Mesenchymal stem cell (in vitro differentiated cells and primary cell): Measurements from ENCODE around the gene SFTPB.

Source experiments
- DNase-seq: peaks from one replicate; pipeline ENCODE4 v3.0.0-alpha.2; 2013
- H2AFZ ChIP-seq: one replicate; pipeline ENCODE4 v1.6.1; 2013; ENCODE audit warnings: low read depth, mild to moderate bottlenecking, control low read depth, inconsistent platforms, low read length, moderate library complexity
- H2AK5ac ChIP-seq: 2 replicates; pipeline ENCODE4 v1.6.1; 2013; ENCODE audit warnings: low read length, moderate library complexity, mild to moderate bottlenecking, inconsistent platforms; ENCODE audit not compliant: severe bottlenecking
- H2BK120ac ChIP-seq: one replicate; pipeline ENCODE4 v1.6.1; 2013; ENCODE audit warnings: low read depth, mild to moderate bottlenecking, inconsistent platforms, low read length, moderate library complexity
- H2BK12ac ChIP-seq, 2 experiments: one replicate each; pipeline ENCODE4 v1.6.1; 2013; ENCODE audit warnings: inconsistent platforms in 2 of 2, low read length in 2 of 2, mild to moderate bottlenecking in 2 of 2, moderate library complexity in 2 of 2, control low read depth in 1 of 2
- H2BK15ac ChIP-seq: one replicate; pipeline ENCODE4 v1.6.1; 2013; ENCODE audit warnings: mild to moderate bottlenecking, low read depth, inconsistent platforms; ENCODE audit not compliant: poor library complexity, severe bottlenecking
- H2BK5ac ChIP-seq: 2 replicates; pipeline ENCODE4 v1.6.1; 2013; ENCODE audit warnings: low read depth, mild to moderate bottlenecking, low read length, control low read depth, inconsistent platforms; ENCODE audit not compliant: poor library complexity, severe bottlenecking
- H3K14ac ChIP-seq, 2 experiments: one replicate each; pipeline ENCODE4 v1.6.1; 2013; ENCODE audit warnings: inconsistent platforms in 2 of 2, low read length in 2 of 2, control low read depth in 1 of 2, mild to moderate bottlenecking in 1 of 2, moderate library complexity in 1 of 2
- H3K18ac ChIP-seq, 2 experiments: one replicate each; pipeline ENCODE4 v1.6.1; 2013; ENCODE audit warnings: inconsistent platforms in 2 of 2, low read length in 2 of 2, control low read depth in 1 of 2, low read depth in 1 of 2, mild to moderate bottlenecking in 1 of 2
- H3K23ac ChIP-seq, 2 experiments: one replicate each; pipeline ENCODE4 v1.6.1; 2013; ENCODE audit warnings: inconsistent platforms in 2 of 2, low read length in 2 of 2, mild to moderate bottlenecking in 2 of 2, moderate library complexity in 2 of 2, control low read depth in 1 of 2
- H3K27ac ChIP-seq: 2 replicates; pipeline ENCODE4 v1.5.1; 2013; ENCODE audit warnings: mild to moderate bottlenecking, moderate library complexity, low read length, control low read depth, inconsistent platforms; ENCODE audit not compliant: poor library complexity, severe bottlenecking
- H3K27me3 ChIP-seq, 2 experiments: 2 replicates each; pipeline versions ENCODE4 v1.6.1 to v1.7.0; 2013; ENCODE audit warnings: low read length in 2 of 2, mild to moderate bottlenecking in 2 of 2, moderate library complexity in 2 of 2, control low read depth in 1 of 2, inconsistent platforms in 1 of 2; ENCODE audit not compliant: control insufficient read depth in 1 of 2, insufficient read depth in 1 of 2
- H3K36me3 ChIP-seq, 2 experiments: 2 replicates each; pipeline versions ENCODE4 v1.6.1 to v1.7.0; 2013; ENCODE audit warnings: low read length in 2 of 2, control low read depth in 1 of 2, inconsistent platforms in 1 of 2, low read depth in 1 of 2, mild to moderate bottlenecking in 1 of 2; ENCODE audit not compliant: insufficient read depth in 2 of 2, control insufficient read depth in 1 of 2
- H3K4ac ChIP-seq, 2 experiments: one replicate each; pipeline ENCODE4 v1.6.1; 2013; ENCODE audit warnings: inconsistent platforms in 2 of 2, low read length in 2 of 2, mild to moderate bottlenecking in 2 of 2, moderate library complexity in 2 of 2, control low read depth in 1 of 2, low read depth in 1 of 2
- H3K4me1 ChIP-seq: 2 replicates; pipeline ENCODE4 v1.6.1; 2013; ENCODE audit warnings: low read depth, low read length, control low read depth; ENCODE audit not compliant: control insufficient read depth, insufficient read depth
- H3K4me2 ChIP-seq: 2 replicates; pipeline ENCODE4 v1.6.1; 2013; ENCODE audit warnings: low read length, mild to moderate bottlenecking, inconsistent platforms; ENCODE audit not compliant: poor library complexity, severe bottlenecking
- H3K4me3 ChIP-seq, 2 experiments: 2 replicates each; pipeline versions ENCODE4 v1.5.1 to v1.7.0; 2013; ENCODE audit warnings: low read length in 2 of 2, mild to moderate bottlenecking in 2 of 2, control low read depth in 1 of 2, low read depth in 1 of 2; ENCODE audit not compliant: insufficient read depth in 1 of 2
- H3K79me1 ChIP-seq: replicated peaks from 2 replicates; pipeline ENCODE4 v1.6.1; 2013; ENCODE audit warnings: mild to moderate bottlenecking, control low read depth, low read length, inconsistent platforms; ENCODE audit not compliant: poor library complexity, severe bottlenecking
- H3K9ac ChIP-seq: 2 replicates; pipeline ENCODE4 v1.7.0; 2013; ENCODE audit warnings: mild to moderate bottlenecking, low read length, moderate library complexity
- H3K9me3 ChIP-seq: 2 replicates; pipeline ENCODE4 v1.7.0; 2013; ENCODE audit warnings: mild to moderate bottlenecking, low read length; ENCODE audit not compliant: control insufficient read depth
- H4K8ac ChIP-seq: one replicate; pipeline ENCODE4 v1.6.1; 2013; ENCODE audit warnings: inconsistent platforms, mild to moderate bottlenecking, low read length, moderate library complexity
- H4K91ac ChIP-seq: one replicate; pipeline ENCODE4 v1.6.1; 2013; ENCODE audit warnings: mild to moderate bottlenecking, low read length, inconsistent platforms
- WGBS: methylation state at CpG from one replicate; pipeline ENCODE4 v1.1.7; 2013; ENCODE audit warnings: mixed read lengths; 5-methylcytosine and 5-hydroxymethylcytosine counted together

SFTPB gene

DNA sequence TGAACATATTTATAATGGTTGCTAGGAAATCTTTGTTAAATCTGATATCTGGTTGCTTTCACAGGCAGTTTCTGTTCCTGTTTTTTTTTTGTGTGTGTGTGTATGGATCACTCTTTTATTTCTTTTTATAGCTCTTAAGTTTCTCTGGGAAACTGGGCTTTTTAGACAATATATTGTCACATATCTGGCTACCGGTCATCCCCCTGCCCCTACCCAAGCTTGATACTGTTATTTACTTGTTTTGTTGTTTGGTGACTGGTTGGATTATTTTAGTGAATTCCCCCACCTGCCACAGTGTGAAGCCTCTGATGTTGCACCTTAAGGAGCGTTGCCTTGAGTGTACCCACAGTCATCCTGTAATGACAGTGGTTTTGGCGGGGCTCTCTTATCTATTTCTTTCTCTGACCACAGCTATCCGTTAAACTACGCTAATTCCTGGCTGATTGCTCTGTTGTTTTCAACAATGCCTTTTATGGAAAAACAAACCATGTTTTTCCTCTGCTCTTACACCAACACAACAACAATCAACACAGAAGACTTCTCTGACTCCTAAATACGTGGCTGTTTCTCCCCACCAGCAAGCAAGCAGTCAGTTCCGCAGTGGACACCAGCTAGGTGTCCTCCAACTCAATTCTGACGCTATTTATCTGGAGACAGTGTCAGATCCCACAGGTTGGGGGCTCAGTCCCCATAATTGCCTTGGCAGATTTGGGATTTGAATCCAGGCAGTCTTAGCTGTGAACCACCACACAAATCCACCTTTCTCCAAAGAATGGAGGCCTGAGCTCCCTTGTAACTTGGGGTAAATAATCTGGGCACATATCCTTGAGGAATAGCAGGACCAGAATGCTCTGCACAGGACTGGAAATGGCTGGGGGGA, 37.0 kb upstream of the SFTPB start:
- H4K91ac ChIP-seq, result peak overlapping the region; percentile 47
- WGBS, result 67% methylated on average over 7 of the region's 8 CpGs
- peak overlapping the region; percentile 5 to 72 for H3K18ac ChIP-seq
- peaks cover 5% of the 10 kb centered on the region for H3K4me1 ChIP-seq
- H3K23ac ChIP-seq, result no peak overlapping the region
- no peak overlapping the region for H3K4me3 ChIP-seq
- H3K4me2 ChIP-seq, result no peak overlapping the region
- no peak overlapping the region for H3K27ac ChIP-seq
- H3K36me3 ChIP-seq, result no peaks in the 10 kb centered on the region
- no peak for DNase-seq
- peak overlapping the region; percentile 59 for H4K8ac ChIP-seq
- no peak overlapping the region for H2AFZ ChIP-seq
- H3K4ac ChIP-seq, result no peak overlapping the region
- H2BK12ac ChIP-seq, result peak overlapping the region; percentile 12 to 70
- H3K9ac ChIP-seq, result no peak overlapping the region
- H3K9me3 ChIP-seq, result no peaks in the 10 kb centered on the region
- H3K14ac ChIP-seq, result no peak overlapping the region
- H3K27me3 ChIP-seq, result no peaks in the 10 kb centered on the region
- H2BK15ac ChIP-seq, result no peak overlapping the region
- H3K79me1 ChIP-seq, result no peaks in the 10 kb centered on the region
- H2AK5ac ChIP-seq, result no peak overlapping the region
- H2BK120ac ChIP-seq, result no peak overlapping the region
- no peak overlapping the region for H2BK5ac ChIP-seq

DNA sequence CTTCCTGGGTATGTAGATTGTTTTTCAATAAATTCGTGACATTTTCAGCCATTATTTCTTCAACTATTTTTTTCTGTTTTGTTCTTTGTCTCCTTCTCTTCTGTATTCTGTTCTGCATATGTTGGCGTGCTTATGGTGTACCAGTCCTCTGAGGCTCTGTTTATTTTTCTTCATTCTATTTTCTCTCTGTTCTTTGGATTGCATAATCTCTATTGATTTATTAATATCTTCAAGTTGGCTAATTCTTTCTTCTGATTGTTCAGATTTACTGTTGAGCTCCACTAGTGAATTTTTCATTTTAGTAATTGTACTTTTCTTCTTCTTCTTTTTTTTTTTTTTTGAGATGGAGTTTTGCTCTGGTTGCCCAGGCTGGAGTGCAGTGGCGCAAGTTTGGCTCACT, 36.0 kb upstream of the SFTPB start:
- H3K14ac ChIP-seq, result no peak overlapping the region
- H3K23ac ChIP-seq, result no peak overlapping the region
- H2BK5ac ChIP-seq, result no peak overlapping the region
- 100% methylated on average over 1 of the region's 3 CpGs for WGBS
- DNase-seq, result no peak
- no peak overlapping the region for H2AFZ ChIP-seq
- no peak overlapping the region for H3K4me3 ChIP-seq
- H2BK15ac ChIP-seq, result no peak overlapping the region
- no peak overlapping the region for H3K4me2 ChIP-seq
- H2AK5ac ChIP-seq, result no peak overlapping the region
- no peak overlapping the region for H3K9ac ChIP-seq
- H4K8ac ChIP-seq, result no peak overlapping the region
- H4K91ac ChIP-seq, result no peak overlapping the region
- peaks cover 5% of the 10 kb centered on the region for H3K4me1 ChIP-seq
- no peak overlapping the region for H2BK120ac ChIP-seq
- no peak overlapping the region for H3K4ac ChIP-seq
- H2BK12ac ChIP-seq, result no peak overlapping the region
- H3K27ac ChIP-seq, result no peak overlapping the region
- no peaks in the 10 kb centered on the region for H3K36me3 ChIP-seq
- H3K27me3 ChIP-seq, result no peaks in the 10 kb centered on the region
- H3K79me1 ChIP-seq, result no peaks in the 10 kb centered on the region
- H3K9me3 ChIP-seq, result no peaks in the 10 kb centered on the region
- H3K18ac ChIP-seq, result no peak overlapping the region

DNA sequence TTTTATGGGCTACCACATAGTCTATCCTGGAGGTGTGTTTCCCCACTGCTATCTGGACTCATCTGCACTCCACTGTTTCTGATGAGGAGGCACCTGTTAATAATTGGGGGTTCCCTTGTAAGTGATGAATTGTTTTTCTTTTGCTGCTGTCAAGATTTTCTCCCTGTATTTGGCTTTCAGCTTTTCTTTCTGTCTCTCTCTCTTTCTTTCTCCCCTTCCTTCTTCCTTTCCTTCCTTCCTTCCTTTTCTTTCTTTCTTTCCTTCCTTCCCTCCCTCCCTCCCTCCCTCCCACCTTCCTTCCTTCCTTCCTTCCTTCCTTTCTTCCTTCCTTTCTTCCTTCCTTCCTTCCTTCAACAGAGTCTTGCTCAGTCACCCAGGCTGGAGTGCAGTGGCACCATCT, 35.3 kb upstream of the SFTPB start:
- H2BK5ac ChIP-seq, result no peak overlapping the region
- no peaks in the 10 kb centered on the region for H3K79me1 ChIP-seq
- no peak overlapping the region for H3K14ac ChIP-seq
- no peak overlapping the region for H3K27ac ChIP-seq
- no peak overlapping the region for H2BK120ac ChIP-seq
- no peaks in the 10 kb centered on the region for H3K9me3 ChIP-seq
- H4K8ac ChIP-seq, result no peak overlapping the region
- no peak overlapping the region for H3K4me2 ChIP-seq
- no peak overlapping the region for H2BK12ac ChIP-seq
- peak overlapping the region; percentile 8 for H3K9ac ChIP-seq
- no peak overlapping the region for H4K91ac ChIP-seq
- no peak overlapping the region for H2AK5ac ChIP-seq
- H3K4me1 ChIP-seq, result peaks cover 5% of the 10 kb centered on the region
- no peak overlapping the region for H3K4ac ChIP-seq
- no peak overlapping the region for H3K23ac ChIP-seq
- H3K36me3 ChIP-seq, result no peaks in the 10 kb centered on the region
- H2AFZ ChIP-seq, result no peak overlapping the region
- no peak overlapping the region for H3K4me3 ChIP-seq
- no peak overlapping the region for H3K18ac ChIP-seq
- H2BK15ac ChIP-seq, result no peak overlapping the region
- H3K27me3 ChIP-seq, result no peaks in the 10 kb centered on the region
- DNase-seq, result no peak

DNA sequence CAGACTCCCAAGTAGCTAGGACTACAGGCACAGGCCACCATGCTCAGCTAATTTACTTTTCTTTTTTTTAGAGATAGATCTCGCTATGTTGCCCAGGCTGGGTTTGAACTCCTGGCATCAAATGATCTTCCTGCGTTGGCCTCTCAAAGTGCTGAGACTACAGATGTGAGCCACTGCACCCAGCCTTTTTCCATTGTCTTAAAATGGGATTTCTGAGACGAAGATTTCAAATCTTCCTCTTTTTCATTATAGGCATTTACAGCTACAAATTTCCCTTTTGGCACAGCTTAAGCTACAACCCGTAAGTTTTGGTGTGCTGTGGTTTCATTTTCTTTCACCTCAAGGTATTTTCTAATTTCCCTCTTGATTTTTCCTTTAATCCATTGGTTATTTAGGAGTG, 34.8 kb upstream of the SFTPB start:
- no peak overlapping the region for H4K91ac ChIP-seq
- H3K9me3 ChIP-seq, result no peaks in the 10 kb centered on the region
- no peak overlapping the region for H3K4me2 ChIP-seq
- no peak overlapping the region for H4K8ac ChIP-seq
- no peak for DNase-seq
- H3K4me1 ChIP-seq, result peaks cover 5% of the 10 kb centered on the region
- no peak overlapping the region for H2BK15ac ChIP-seq
- H2BK5ac ChIP-seq, result no peak overlapping the region
- no peak overlapping the region for H3K27ac ChIP-seq
- no peak overlapping the region for H2BK12ac ChIP-seq
- H3K18ac ChIP-seq, result no peak overlapping the region
- no peak overlapping the region for H3K4ac ChIP-seq
- 88% methylated on average over 3 of the region's 4 CpGs for WGBS
- no peaks in the 10 kb centered on the region for H3K79me1 ChIP-seq
- no peak overlapping the region for H2AFZ ChIP-seq
- no peak overlapping the region for H2AK5ac ChIP-seq
- peak overlapping the region; percentile 42 for H3K9ac ChIP-seq
- no peaks in the 10 kb centered on the region for H3K36me3 ChIP-seq
- no peak overlapping the region for H3K4me3 ChIP-seq
- H3K14ac ChIP-seq, result no peak overlapping the region
- H3K23ac ChIP-seq, result no peak overlapping the region
- peaks cover 0 to 5% of the 10 kb centered on the region in 2 experiments for H3K27me3 ChIP-seq
- H2BK120ac ChIP-seq, result no peak overlapping the region
